Breast epithelium (tissue), 3 donors: ENCODE results near the gene ANXA4.

Experiments
- POLR2A ChIP-seq: fragments of 450-650 bp; IDR thresholded peaks from one replicate; pipeline ENCODE4 v1.6.1; 2016; ENCODE audit warnings: antibody characterized with exemption, mild to moderate bottlenecking, moderate library complexity
- POLR2AphosphoS5 ChIP-seq, 3 donors: sonication (generic); formaldehyde crosslinking; IDR thresholded peaks; one replicate each; pipeline ENCODE4 v1.6.1; 2017; ENCODE audit warnings: antibody characterized with exemption in 3 of 3
- TF ChIP-seq, protein P1 (sequence below), 3 donors: fragments of 450-650 bp; IDR thresholded peaks; one replicate each; pipeline ENCODE4 v1.5.1; 2016 to 2017; ENCODE audit warnings: antibody characterized with exemption in 3 of 3, mild to moderate bottlenecking in 3 of 3, moderate library complexity in 3 of 3

DNA sequence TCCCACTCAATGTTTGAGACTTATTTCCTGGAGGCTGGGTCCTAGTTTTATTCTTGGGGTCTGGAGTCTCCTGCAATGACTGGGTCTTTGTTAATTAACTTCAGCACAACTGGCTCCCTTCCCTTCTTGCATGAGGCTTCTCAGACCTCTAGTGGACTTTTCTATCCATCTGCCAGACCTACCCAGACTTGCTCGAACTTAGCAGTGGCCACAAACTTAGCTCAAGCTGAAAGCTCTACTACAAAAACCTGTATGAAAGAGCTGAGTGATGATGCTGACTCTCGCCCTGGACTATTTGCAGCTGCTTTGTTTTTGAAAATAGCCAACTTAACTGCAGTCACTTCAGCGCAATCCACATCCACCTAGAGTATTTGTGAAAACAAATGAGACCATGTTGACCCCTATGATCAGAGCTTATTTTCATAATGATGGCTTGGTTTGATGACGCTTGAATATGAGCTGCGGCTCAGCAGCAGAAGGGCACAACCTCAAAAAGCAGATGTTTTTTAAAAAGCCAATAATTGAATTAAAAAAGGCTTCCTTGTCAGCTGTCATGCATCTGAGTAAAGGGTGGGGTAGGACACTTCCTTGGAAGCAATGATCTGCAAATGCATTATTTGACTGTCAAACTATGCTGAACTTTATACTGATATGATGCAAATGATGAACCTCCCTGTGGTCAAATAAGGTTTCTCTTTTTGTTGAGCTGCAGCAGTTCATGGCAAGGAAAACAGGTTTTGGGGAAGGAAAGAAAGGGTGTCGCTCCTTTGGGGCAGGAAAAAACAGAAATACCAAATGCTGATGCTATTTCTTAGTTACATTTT lies 10.6 kb upstream of the ANXA4 start:
- TF ChIP-seq, protein P1, sequence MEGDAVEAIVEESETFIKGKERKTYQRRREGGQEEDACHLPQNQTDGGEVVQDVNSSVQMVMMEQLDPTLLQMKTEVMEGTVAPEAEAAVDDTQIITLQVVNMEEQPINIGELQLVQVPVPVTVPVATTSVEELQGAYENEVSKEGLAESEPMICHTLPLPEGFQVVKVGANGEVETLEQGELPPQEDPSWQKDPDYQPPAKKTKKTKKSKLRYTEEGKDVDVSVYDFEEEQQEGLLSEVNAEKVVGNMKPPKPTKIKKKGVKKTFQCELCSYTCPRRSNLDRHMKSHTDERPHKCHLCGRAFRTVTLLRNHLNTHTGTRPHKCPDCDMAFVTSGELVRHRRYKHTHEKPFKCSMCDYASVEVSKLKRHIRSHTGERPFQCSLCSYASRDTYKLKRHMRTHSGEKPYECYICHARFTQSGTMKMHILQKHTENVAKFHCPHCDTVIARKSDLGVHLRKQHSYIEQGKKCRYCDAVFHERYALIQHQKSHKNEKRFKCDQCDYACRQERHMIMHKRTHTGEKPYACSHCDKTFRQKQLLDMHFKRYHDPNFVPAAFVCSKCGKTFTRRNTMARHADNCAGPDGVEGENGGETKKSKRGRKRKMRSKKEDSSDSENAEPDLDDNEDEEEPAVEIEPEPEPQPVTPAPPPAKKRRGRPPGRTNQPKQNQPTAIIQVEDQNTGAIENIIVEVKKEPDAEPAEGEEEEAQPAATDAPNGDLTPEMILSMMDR (IDR thresholded peaks at IDR 0.05) = no peak
- TF ChIP-seq POLR2A (no peak), POLR2AphosphoS5 (IDR thresholded peaks at IDR 0.05) (no peak)
